Dermis microvascular lymphatic vessel endothelial cell (primary cell): ENCODE measurements around the gene KIAA0408. TPM values are rescaled to one million over a fixed set of nuclear protein-coding genes. Genes with fewer than 3 reads are reported as not detected.
"Not testable (repeated sequence)": the region's sequence is repeated elsewhere in the genome, so short reads cannot be mapped to it uniquely, and the experiment has no call there.

Source experiments
- DNase-seq, 2 donors: peaks; one replicate each; pipeline versions ENCODE4 v3.0.0 to v3.0.0-alpha.2; 2010; ENCODE audit warnings: low read depth in 2 of 2
- total RNA-seq: library from RNA; depleted of rRNA; stranded (reverse); fragments of >200 nt; gene quantifications from 2 replicates; pipeline ENCODE4 v1.2.1, GENCODE V29; 2014

Gene KIAA0408
- total RNA-seq, 1 donor from 2014 or later = not detected

- DNase-seq = no peak
Observed at GRCh38 chr6:127415096-127415495, 44.1 kb downstream of the KIAA0408 start.

- DNase-seq = not testable (repeated sequence)
Observed at GRCh38 chr6:127413123-127413522, 46.1 kb downstream of the KIAA0408 start.

- DNase-seq = not testable (repeated sequence)
Observed at GRCh38 chr6:127412016-127412415, 47.2 kb downstream of the KIAA0408 start.

Other genes with a start within 250 kb of the KIAA0408 start
- gene RNF146, start 192.5 kb downstream of the KIAA0408 start, total RNA-seq = 26.2 and 39.7 TPM in 2 replicates
- gene ECHDC1, start 115.8 kb downstream of the KIAA0408 start, total RNA-seq = 39.3 and 46.3 TPM in 2 replicates
- 0.13 and 0.26 TPM in 2 replicates for gene C6orf58, start 117.8 kb upstream of the KIAA0408 start, total RNA-seq